HG02678 (cell line): Measurements from ENCODE around the gene ZIC2.

Experiments used
- ATAC-seq: cut with Tn5 transposase; IDR thresholded peaks from one replicate; pipeline ENCODE4 v1.9.1; 2021; ENCODE audit warnings: mild to moderate bottlenecking, moderate library complexity; ENCODE audit not compliant: unreplicated experiment

ZIC2 gene

DNA sequence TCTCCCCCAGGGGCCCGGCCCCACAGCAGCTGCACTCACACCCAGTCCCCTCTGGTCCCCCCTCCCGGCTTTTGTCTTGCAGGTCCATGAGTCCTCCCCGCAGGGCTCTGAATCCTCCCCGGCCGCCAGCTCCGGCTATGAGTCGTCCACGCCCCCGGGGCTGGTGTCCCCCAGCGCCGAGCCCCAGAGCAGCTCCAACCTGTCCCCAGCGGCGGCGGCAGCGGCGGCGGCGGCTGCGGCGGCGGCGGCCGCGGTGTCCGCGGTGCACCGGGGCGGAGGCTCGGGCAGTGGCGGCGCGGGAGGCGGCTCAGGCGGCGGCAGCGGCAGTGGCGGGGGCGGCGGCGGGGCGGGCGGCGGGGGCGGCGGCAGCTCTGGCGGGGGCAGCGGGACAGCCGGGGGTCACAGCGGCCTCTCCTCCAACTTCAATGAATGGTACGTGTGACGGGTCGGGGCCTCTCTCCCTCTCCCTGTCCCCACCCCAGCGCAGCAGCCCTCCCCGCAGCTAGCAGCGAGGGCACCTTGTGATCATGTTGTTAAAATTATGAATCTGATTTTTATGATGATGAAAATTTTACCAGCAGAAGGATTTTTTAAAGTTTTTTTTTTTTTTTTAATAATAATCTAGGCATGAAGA is 3.8 kb downstream of the ZIC2 start:
- no peak for ATAC-seq

DNA sequence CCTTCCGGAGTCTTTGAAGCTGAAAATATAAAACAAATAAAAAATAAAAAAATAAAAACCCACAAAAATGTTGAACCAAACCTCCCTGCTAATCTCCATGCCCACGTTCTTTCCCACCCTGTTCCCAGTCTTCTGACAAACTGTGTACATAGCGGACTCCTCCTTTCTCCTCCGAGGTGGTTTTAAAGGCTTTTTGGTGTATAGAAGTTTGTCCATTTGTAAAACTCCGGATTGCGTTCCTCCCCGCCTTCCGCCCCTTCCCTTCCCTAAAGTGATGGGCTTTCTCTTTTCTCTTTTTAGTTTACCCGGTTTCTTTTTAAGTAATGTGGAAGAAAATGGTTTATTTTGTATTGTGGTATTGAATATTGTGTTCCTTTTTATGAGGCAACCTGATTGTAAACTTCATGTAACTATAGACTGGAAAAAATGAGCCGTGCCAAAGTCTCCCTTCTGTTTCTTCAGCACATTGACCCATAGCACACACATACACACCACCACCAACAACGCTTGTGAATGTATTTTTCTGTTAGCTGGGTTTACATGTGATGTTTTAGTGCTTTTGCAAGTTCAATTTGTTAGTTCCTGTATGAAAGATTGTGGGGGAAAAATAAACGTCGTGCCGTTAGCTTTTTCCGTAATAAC is 4.4 kb downstream of the ZIC2 start:
- ATAC-seq = no peak

DNA sequence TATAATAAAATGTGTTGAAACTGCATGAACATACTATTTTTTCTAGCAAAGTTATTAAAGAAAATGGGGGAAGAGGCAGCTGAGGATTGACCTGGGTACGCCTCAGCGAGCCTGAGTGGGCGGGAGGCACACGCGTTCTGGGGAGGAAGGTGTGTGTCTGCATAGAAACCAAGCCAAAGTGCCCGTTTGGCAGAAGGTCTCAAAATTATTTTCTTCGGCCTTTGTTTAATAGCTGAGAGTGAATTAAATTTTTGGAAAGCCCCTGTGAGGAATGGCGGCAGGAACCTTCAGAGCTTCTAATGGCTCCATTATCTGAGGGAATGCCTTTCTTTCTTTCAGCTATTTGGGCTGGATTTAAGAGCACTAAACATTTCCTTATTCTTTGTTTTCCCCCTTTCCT is 5.2 kb downstream of the ZIC2 start:
- ATAC-seq = no peak

DNA sequence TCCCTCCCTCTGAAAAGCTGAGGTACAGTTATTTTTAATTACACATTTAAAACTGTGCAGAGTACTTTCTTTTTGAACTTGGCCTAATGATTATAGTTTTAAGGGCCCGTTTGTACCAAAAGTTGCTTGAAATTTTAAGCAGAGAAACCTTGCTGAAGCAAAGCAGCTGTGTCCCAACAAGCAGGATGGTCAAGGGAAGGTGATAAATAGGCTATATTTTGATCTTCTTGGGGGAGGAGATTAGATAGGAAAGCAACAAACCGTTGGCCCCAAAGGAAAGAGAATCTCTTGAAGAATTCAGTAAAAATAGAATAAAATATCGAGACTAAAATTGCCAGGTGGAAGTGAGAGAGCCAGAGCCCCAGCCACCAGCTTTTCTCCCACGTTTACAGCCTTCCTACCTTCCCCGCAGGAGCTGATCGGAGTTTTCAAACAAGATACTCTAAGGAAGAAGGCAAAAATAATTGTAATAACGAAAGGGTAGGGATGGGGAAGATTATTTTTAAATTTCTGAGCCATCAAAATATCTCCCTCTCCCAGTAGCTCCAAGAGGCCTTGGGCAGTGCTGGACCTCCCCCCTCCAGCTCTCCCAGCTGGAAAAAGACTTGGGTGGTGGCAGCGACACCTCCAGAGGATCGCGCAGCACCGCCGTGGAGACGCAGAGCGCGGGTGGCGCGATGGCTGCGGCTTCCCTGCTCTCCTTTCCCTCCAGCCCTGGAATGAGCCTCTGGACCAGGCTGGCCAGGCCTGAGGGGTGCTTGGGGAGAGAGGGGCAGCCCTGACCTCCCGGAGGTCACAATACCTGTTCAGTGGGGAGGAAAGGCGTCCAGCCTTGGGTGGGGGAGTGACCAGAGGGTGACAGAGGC is 5.8 kb downstream of the ZIC2 start:
- ATAC-seq = no peak

DNA sequence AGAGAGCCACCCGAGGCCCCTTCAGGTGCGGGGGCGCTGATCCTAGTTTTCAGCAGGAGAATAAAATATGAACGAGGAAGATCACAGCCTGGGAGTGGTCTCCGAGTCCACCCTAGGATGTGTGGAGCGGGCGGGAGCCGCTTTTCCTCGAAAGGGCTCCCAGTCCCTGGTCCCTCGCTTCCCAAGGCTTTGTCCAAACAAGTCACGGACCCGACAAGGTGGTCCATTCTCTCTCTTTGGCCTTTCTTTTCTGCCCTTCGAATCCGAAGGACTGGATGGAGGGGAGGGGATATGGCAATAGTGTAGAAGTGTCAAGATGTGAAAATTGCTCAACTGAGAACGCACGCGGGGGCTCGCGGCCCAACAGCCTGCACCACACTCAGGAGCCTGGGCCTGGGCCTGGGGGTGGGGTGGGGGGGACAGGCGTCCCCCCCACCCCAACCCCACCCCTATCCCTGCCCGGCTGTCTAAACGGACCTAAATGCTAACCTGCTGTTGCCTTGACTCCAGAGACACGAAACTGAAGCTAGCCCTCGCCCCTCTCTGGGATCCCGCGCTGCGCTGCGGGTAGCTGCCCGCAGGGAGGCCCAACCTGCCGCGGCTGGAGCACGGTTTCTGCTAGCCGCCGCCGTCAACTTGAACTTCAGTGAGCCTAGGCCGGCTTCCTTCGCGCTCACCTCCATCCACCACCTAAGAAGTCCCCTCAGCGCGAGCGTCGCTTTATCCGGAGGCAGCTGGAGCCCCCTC is 7.1 kb downstream of the ZIC2 start:
- no peak for ATAC-seq

DNA sequence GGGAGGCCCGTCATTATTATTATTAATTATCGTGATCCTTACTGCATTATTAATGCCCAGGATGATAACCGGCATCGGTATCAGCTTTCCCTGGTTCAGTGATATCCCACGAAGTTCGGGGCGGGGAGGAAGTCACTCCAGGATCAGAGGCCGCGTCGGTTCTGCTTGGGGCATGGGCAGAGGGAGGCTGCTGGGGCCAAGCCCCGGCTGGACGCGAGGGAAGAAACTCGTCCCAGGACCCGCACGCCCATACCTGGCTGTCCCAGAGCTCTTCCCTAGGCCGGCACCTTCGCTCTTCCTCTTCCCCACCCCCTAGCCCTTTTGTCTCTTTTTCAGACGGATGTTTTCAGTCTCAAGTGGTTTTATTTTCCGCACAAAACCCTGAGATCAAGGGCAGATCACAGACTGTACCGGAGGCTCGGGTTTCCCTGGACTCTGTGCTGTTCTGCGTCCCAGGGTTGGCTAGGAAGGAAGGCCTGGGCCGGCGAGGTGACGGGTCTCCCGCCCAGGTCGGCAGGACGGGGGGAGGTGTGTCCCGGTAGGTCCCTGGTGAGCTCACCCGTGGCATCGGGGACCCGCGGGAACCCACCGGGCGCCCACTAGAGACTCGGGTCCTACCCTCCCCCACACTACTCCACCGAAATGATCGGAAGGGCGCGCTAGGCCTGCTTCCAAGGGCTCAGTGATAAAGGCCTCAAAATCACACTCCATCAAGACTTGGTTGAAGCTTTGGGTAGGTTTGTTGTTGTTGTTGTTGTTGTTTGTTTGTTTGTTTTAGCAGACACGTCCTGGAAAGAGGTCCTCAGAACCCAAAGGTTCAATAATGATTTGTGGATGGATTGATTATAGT is 7.9 kb downstream of the ZIC2 start:
- no peak for ATAC-seq

DNA sequence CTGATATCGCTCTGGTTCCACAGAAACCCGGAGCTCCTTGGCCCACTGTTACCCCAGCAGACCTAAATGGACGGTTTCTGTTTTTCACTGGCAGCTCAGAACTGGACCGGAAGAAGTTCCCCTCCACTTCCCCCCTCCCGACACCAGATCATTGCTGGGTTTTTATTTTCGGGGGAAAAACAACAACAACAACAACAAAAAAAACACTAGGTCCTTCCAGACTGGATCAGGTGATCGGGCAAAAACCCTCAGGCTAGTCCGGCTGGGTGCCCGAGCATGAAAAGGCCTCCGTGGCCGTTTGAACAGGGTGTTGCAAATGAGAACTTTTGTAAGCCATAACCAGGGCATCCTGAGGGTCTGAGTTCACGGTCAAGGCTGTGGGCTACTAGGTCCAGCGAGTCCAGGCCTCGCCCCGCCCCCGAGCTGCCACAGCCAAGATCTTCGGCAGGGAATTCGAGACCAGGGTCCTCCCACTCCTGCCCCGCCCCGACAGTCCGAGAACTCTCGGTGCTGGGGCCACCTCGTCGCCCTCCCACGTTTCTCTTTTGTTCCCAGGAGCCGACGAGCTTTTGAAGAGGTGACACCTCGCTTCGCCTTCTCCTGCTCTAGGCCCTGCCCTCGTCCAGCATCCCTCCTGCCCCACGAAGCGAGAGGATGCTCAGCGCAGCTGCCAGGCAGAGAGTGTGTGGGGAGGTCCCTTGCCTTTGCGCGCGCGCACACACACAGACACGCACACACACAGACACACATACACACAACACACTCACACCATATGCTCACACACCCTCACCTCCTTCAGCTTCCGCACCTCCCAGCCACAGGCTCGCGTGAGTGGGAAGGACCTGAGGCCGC is 8.8 kb downstream of the ZIC2 start:
- ATAC-seq = no peak

DNA sequence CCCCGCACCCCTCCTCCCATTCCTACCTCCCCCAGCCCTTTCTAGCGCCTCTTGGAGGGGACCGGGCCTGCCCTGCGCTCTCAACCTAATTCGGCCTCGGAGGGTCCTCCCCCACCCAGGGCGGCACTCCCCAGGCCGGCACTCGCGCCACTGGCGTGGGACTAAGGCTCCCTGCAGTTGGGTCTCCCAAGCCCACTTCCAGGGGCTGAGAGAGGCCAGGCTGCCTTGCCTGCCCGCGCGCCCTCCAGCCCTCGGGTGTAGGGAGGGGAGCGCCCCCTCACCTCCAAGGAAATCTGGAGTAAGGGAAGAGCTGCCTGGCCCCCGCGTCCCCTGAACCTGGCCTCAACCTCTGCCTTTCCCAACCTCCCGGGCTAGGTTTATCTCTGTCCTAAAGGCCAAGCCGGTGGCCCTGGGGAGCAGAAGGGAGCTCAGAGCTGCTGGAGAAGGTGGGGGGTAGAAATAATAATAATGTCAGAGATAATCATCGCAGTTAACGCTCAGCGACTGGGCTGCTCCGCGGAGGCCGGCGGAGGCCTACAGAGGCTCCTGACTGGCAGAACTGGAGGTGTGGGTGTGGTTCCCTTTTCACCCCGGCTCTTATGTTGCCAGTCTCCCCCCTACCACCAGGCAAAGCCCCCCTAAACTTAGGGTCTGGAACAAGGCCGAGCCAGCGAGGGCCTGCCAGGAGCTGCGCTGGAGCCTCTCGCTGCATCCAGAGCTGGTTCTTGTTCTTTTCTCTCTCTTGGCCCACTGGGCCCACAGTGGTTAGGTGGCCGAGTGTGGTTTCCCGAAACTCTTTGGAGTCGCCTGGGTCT is 9.6 kb downstream of the ZIC2 start:
- ATAC-seq = no peak

DNA sequence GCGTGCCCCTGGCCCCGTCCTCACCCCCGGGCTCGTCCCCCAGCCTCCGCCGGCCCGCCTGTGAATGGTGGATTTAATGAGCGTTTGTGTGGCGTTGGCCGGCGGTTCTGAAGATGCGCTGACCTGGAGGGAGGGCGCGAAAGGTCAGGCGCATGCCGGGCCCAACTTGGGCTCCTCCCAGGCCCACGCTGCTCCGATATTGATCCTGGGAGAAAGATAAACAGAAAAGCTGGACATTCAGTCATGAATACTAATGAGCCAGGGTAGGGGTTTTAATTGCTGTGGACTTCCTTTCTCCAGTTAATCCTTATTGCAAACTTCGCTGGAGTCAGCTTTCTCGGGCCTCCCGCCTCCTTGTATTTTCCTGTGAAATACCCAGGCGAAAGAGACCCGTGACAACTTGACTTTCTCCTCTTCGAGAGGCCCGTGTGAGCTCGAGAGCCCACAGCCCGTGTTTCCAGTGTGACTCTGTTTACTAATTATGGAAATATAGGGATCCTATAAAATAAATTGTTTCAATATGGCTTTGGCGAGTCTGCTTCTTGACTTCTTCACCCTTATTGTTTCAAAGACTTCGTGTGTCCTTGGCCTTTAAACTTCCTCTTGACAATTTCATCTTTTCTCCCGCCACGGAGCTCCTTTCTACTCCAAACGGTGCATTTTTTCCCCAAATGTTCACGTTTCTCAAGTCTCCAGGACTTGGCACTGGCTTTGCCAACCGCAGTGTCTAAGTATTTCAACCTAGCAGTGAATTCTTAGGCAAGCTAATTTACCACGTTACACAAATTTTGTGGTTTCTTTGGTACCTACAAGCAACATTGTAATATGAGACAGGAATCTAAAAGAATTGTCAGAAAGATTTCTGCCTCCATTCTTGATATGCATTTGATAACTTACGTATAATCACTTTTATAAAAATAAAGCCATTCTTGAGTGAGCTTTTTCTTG is 10.5 kb downstream of the ZIC2 start:
- no peak for ATAC-seq

DNA sequence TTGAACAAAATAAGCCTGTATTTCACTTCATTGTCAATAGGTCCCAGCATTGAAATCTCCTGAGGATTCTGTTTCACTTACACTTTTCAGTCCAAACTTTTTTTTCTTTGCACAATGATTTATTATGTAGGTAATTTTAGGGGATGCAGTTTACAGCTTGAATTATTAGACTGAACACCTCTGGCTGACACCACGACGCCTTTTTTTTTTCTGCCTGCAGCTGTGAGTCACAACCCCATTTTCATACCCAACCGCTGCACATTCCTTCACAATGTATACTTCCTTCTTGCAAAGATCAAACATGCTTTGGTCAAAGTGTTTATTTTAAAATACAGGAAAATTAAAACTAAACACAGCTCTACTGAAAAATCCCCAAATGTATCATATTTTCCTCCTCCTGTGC is 11.4 kb downstream of the ZIC2 start:
- no peak for ATAC-seq

DNA sequence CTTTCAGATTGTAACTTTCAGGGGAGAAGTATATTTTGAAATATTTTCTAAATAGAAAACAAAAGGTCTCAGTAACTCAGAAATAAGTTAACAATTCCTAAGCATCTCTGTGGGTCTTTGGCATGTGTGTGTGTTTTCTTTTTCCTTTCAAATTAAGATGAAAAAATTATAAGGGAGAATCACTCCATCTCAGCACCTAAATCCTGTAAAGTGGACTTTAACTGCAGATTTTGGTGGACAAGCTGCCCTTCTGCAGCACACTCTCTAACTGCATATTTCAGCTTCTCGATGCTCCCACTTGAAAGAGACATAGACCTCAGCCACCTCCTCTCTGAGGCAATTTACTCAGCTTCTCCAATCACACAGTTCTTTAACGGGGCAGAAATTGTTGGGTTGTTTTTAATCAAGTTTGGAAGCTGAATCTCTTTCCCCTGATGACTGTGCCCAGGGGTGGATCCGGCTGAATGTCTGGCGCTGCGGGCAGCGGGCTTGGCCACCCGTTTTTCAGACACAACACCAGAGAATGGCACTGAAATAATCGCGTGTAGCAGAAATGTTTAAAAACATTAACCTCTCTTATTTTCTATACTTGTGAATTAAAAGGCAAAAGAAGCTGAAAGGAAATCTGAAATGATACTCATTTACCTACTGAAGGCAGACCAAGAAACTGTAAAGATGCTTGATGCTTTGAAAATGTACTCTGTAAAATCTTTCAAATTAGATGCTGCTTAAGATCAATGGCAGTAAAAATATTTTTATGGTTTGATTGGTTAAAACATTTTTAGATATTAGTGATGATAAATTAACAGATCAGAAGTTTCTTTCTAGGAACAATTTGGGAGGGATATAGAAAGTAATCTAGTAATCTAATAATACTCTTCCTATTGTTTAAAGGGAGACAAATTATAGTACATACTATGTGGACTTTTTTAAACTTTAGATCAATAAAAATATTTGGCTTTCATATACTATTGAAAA is 12.4 kb downstream of the ZIC2 start:
- no peak for ATAC-seq

DNA sequence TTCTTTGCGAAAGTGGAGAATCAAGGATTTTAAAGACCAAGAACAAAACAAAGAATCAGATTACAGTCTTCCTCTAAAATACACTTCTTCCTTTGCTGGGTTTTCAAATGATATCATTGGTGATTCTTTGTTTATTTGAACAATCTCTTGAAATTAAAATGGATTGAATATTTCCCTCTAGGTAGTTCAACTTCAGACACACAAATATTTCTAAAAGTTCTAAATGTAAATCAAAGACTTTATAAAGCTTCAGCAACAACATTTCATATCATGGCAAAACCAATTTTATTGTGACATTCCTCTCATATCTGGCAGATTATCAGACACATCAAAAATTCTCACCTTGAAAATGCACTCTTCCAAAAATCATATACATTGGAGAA is 13.0 kb downstream of the ZIC2 start:
- no peak for ATAC-seq

DNA sequence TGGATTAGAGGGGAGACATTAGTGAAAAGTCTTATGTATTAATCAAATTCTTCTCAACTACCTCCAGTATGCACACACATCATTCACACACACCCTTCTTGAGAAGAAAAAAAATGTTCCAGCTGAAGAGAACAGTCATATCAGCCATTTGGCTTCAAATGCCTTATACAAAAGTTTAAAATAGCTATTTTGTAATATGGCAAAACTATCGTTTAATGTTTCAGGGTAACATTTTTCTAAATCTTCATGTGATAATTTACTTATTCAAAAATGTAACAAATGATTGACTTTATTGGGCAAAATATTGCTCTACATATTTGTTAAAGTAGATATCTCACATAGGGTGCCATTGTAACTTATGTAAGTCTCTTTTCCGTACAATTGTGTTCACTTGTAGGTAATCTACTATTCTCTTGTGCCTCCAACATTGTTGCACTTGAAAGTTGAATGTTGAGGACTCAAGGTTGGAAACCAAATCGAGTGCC is 13.6 kb downstream of the ZIC2 start:
- ATAC-seq = no peak

DNA sequence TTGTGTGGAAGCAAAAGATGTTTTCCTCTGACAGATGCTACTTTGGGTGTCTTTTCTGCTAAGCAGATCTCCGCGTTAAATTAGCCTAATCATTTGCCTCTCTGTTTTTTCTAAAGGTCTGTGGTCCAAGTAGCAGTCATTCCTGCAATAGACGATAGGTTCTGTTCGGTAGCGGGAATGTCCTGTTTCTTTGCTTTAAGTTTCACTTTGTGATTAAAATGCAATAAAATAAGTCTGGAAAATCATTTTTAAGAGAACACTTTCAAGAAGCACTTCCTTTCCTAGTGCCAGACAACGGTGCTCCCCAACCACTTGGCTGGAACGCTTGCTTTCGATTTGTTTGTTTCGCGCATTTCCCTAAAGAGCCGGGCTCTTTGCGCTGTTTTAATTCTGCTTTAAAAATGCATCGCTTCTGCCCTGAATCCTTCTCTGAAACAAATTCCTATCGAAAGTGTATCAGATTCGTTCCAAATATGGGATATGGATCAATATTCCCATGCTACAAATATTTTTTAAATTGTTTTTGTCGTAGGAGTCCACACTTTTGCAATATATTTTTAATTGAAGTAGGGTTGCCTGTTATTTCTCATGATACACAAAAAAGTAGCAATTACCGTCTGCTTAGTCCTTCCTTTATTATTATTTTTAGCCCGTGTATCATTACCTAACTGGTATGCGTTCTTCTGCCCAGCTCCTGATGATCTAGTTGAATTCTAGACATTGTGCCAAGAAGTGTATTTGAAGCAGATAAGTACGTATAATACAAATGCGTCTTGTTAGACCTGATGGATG is 14.2 kb downstream of the ZIC2 start:
- no peak for ATAC-seq

DNA sequence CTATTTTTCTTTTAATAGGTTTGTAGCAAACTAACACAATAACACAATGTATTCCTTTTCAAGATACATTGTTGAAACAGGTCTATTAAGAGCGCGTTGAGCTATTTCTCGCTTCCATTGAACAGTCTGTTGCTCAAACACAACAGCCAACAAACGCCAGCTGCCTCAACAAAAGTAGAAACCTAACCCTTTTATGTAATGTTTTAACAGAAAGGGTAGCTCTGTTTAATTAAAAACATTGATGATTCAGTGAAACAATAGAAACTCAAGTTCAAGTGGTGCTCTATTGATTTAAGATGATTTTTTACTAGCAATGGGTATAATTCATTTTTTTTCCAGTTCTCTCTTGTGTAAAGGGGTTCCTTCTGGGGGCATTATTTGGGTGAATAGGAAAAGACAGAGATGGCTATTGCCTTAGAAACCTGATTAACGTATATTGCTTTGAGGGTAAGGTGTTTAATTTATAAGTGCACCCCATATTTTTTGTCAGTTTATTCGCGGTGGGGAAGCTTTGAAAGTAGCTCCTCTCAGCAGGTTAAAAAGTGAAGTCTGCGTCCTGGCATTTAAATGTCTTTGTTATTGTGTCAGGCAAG is 14.9 kb downstream of the ZIC2 start:
- ATAC-seq = no peak
